Amniotic epithelial cell (primary cell): ENCODE data around the gene LTA4H.
A peak's percentile ranks its signal among the peaks of the same experiment; 100 is the strongest.

ENCODE experiments used
- DNase-seq: peaks from one replicate; pipeline ENCODE4 v3.0.0-alpha.2; 2010; ENCODE audit warnings: low read depth

The LTA4H gene

DNA sequence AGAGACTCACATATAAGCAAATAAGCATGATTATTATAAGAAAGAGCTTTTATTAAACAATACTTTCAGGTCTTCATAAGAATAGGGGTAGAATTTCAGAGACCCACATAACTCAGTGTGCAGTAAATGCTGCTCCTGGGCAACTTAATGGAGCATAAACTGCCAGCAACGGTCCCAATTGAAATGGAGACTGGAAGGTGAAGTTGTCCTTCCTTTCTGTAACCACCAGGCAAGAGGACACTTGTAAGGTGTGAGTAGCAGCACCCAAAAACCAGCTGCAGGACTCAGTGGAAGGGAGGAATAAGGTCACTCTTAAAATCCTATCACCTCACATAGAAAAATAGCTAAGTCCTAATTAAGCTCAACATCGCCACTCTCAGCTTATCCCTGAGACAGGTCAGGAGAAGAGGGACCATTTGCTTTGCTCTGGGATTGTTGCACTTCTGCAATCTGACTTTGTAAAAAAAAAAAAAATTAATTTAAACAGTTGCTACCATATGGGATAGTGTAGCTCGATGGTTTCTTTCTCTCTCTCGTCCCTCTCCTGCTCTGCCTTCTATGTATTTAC, 22.7 kb upstream of the LTA4H start:
- DNase-seq, result no peak

DNA sequence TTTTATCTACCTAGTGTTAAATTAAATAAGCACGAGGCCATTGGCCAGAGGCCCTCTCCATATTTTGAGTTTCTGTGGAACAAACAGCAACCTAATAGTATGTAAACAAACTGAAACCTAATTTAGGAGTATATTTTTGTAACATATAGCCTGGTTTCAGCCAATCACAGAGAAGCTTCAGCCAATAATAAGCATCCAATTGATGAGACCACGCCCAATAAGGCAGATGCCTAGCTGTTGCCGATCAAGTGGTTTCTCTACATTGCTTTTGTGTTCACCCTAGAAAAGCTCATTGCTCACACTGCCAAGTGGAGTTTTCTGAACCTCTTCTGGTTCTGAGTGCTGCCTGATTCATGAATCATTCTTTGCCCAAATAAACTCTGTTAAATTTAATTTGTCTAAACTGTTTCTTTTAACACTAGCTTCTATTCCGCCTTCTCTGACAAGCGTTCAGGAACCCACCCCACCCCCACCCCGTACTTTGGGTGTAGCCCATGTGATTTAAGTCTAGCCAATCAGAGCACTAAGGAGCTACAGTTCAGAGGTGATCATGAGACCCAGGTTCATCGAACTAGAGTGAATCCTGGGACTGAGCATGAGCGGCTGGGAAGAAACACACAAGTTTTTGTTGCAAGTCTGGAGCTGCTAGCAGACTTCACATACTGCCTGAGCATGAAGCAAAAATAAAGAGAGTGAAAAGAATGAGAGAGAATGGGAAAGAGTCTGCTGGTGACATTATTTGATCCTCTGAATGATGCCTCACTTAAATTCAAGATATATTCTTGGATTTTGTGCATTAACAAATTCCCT, 21.5 kb upstream of the LTA4H start:
- DNase-seq, result no peak

DNA sequence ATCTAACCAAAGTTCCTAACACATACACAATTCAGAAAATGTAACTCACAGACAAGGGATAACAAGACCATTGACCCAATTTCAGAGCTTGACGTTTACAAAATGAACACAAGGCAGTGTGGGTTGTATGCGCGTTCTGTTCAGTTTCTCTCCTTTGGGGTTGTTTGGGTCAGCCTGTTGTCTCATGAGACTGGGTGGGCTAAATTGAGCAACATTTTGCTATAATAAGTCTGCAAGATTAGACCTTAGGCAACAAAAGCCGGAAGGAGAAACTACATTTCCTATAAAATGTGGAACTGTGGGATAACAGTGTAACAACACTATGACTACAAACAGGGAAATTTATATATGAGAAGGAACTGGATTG, 18.8 kb upstream of the LTA4H start:
- DNase-seq, result no peak

DNA sequence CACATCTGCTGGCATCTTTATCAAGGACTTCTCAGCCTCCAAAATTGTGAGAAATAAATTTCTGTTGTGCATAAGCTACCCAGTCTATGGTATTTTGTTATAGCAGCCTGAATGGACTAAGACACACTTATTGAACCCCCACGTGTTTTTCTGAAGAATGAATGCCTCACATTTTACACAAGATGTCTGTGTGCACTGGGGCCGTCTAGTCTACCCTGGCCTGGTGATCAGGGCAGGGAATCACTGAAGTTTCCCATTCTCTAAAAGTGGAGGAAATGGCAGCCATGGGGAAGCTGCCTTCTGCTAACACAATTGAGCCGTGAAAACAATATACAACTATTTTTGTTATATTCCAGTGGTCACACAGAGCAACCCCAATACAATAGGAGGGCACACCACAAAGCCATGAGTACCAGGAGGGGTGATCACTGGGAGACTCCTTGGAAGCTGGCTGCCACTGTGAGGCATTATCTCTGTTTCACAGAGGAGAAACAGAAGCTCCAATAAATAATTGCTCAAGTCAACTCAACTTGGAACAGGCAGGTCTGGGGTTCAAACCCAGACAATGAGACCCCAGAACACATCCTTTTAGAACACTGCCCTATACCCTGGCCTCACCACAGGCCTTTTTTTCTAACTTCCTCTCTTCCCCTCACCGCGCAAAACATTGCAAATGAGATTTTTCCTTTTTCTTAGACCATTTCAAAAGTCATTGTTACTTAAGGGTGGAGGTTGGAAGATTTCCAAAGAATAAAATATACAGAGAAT, 18.3 kb upstream of the LTA4H start:
- no peak for DNase-seq

DNA sequence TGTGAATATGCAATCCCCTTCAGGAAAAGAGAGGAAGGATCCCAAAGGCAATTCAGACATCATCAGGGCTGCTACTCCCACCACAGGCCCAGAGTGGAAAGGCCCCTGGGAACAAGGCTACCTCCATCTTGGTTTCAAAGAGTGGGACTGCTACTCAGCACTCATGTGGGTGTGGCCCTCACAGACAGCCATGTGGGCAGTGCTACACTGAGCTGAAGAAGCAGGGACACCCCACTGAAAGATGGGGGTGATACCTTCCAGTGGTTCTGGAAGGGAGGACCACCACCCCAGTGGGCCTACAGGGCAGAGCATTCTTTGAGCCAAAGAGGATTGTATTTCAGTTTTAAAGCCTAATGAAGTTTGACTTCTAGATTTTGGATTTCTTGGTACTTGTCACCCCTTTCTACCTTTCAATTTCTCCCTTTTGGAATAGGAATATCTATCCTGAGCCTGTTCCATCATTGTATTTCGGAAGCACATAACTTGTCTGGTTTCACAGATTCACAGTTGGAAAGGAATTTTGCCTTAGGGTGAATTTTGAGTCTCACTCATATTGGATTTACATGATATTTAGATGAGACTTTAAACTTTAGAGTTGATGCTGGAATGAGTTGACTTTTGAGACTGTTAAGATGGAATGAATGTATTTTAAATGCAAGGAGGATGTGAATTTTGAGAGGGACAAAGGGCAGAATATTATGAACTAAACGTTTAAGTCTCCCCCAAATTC, 16.5 kb upstream of the LTA4H start:
- DNase-seq, result no peak

DNA sequence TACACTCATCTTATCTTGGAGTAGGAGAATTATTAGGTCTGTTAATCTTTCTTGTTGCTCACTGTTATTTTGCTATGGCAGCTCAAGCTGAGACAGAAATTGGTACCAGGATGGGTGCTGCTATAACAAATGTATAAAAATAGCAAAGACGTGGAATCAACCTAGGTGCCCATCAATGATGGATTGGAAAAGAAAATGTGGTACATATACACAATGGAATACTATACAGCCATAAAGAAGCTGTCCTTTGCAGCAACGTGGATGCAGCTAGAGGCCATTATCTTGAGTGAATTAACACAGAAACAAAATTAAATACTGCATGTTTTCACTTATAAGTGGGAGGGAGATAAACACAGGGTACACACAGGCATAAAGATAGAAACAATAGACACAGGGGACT, 14.8 kb upstream of the LTA4H start:
- DNase-seq, result no peak

DNA sequence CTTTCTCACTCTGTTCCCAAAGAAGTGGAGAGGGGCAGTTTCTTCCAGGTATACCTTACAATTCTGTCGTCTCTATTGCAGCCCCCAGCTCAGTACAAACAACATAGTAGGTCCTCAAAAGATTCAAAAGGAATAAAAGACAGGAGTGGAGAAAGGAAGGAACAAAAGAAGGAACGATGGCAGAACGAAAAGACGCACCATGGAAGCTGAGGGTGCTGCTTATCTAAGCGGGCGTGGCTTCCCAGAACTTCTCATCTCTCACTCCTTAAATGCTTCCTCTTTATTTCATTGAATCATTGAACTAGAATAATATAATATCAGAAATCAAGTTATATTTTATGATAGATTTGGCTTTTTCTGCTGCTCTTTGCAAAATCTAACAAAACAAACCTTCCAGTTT, 13.7 kb upstream of the LTA4H start:
- DNase-seq, result no peak

DNA sequence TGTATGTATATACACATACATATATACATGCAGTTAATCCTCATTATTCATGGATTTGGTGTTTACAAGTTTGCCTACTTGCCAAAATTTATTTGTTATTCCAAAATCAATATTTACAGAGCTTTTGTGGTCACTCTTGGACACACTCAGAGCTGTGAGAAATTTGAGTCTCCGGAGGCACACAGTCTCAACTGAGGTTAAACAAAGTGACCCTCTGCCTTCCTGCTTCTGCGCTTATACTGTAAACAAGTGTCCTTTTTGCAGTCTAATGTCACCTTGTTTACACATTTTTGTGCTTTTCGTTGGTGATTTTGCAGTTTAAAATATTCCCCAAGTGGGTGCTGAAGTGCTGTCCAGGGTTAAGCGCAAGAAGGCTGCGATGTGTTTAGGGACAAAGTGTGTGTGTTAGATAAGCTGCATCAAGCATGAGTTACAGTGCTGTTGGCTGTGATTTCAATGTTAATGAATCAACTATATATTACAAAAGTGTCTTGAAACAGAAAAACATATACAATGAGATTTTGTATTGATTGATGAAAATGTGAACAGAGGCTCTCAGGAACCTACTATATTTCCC, 13.1 kb upstream of the LTA4H start:
- DNase-seq, result no peak

DNA sequence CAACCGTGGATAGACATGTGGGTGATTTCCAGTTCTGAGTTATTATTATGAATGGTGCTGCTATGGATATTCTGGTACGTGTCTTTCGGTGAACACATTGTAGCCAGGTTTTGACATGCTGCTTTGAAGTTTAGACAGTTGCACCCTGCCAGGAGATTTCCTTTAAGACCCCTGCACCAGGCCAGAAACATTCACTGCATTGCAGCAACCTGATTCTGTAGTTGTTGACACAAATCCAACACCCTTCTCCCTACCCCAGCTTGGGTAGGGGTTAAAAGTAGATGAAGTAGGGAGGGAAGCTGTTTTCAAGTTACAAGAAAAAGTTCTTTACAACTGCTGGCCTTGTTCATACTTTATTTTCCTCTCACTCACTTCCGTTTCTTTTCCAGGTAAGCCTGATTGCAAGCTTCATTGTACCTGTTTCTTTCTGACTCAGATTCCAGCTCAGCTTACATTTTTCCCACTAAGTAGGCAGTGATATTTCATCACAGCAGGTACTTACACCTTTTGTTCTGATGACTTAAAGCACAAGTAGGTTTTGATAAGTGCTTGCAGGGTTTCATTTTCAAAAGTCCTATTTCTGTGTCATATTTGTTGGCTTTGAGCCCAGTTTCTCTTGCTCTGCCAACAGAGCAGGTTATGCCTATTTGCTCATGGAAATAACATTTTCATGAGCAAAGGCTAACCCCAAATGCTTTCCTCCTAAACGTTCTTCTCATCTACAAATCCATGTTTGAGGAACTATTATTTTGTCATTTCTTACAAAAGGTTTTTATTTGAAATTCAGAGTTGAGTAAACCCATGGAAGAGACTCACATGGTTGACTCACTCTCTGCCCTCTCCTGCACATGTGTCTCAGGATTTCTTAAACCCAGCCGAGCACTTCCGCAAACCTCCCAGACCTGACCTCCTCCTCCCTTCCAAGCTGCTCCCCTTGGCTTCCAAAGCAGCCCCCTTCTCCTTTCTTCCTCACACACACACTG, 12.1 kb upstream of the LTA4H start:
- peak; percentile 78 for DNase-seq

DNA sequence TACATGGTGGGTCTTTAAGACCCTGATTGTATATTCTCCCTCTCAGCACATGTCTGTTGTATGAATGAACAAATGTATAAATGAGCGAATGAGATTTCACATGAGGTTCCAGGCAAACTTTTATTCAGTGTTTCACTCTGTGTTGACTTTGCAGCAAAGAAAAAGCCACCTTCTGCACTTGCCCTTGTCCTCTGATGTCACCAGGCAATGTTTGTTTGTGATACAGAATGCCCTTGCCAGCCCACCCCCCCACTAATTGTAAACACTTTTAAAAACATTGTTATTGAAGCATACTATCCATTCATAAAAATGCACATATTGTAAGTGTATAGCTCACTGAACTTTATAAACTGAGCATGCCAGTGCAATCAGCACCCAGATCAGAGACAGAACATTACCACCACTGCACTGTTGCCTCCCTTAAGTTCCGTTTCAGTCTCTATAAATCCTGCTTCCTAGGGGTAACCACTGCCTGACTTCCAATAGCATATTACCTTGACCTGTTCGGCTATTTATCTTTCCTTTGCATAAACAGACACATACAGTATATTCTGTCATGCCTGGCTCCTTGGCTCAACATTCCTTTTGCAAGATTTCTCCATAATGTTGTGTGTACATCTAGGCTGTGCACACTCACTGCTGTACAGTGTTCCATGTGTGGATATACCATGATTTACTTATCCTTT, 11.3 kb upstream of the LTA4H start:
- peak; percentile 38 for DNase-seq

DNA sequence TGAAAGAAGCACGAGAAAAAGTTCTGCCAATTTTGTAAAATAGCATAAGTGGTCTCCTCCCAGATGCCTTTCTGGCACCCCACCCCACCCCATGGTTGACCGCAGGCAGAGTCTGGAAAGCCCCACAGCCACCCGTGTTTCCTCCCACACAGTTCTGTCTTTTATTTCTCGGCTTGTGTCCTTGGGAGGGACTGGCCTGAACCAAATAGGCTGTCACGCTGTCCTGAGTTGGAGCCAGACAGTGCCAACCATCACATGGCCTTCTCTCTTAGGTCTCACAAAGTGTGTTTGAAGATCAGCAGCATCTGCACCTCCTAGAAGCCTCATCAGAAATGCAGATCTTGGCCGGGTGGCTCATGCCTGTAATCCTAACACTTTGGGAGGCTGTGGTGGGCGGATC, 10.2 kb upstream of the LTA4H start:
- DNase-seq, result no peak

DNA sequence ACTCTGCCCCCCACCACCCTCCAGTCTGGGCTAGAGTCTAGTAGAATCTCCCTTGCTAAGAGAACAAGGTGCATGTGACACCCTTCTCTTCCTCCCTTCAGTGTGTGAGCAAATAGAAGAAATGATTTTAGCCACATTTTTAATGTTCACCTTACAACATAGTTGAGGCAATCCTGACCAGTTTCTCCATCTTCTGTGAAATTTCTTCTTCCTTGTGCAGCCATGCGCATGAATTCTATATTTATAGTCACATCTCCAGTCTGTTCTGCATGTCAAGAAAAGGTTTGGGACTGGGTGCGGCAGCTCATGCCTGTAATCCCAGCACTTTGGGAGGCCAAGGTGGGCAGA, 9.5 kb upstream of the LTA4H start:
- DNase-seq, result no peak

DNA sequence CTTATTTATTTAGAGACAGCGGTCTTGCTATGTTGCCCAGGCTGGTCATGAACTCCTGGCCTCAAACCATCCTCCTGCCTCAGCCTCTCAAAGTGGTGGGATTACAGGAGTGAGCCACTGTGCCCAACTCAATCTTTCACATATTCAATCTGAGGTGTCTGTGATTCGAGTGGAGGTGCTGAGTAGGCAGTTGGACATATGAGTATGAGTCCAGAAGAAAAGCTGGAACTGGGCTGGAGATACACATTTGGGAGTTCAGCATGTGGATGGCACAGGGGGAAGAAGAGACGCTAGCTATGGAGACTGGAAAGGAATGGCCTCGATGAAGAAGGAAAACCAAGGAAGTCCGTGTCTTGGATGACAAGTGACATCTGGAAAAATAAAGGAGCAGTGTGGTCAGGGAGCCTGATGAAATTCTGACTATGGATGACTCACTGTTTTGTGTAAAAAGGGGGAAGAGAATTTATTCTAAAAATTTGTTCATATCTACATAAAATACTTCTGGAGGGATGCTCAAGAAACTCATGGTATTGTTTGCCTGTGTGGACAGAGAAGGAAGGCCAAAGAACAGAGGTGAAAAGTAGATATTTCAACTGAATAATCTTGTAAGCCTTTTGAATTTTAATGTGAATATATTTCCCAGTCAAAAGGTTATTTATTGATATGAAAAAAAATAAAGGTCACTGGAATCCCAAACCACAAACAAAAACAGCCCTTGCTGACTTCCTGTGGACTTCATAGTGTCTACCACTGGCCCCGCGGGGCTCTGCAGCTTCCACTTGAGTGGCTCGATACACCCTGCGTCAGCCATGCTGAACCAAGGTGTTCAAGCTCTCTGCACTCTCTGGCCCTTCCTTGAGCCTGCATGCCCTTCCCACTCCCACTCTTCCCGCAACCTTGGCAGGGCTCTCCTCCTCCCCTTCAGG, 8.9 kb upstream of the LTA4H start:
- peak; percentile 67 for DNase-seq

DNA sequence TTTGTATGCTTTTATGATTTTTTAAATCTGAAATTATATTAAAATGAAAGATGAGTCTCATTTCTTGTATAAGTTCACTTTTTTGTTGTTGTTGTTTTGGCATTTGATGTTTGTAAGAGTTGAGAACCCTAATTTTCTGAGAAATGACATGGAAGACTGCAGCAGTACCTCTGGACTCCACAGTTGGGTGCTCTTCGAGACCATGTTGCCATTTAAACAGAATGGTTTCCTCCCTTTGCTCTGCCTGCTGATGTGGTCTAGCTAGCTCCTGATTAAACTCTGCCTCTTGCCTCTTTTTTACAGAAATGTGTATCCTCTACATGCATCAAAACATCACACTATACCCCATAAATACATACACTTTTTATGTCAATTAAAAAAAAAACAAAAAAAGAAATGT, 5.8 kb upstream of the LTA4H start:
- DNase-seq, result peak; percentile 58

DNA sequence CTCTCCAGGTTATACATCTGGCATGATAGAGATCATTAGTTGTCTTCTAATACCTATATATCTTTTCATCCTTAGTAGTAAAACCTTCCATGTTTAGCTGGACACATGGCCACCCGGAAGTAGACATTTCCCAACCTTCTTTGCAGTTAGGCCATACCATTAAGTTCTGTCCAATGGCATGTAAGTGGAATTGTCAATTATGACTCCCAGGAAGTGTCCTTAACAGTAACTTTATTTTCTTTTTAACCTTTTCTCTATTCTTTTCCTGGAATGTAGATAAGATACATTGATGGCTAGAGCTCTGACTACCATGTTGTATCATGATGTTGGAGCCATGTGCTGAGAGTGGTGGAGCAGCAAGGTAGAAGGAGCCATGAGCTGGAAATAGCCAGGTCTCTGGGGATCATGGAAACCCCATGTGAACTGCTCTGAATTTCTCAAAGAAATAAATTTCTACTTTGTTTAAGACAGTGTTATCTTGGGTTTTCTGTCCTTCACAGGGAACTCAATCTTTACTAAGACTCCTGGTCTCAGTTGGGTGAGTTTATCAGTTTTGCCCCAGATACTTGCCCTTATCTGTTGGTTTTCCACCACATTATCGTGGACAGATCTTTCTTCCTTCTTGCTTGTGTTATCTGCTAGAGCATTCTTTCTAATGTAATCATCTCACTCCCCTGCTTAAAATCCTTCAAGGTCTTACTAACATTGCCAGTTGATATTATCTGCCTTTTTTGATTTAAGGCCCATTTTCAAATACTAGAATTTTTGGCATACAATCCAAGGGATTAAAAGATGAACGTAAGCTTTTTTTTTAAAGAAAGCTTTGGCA, 5.1 kb upstream of the LTA4H start:
- DNase-seq, result peak; percentile 98

DNA sequence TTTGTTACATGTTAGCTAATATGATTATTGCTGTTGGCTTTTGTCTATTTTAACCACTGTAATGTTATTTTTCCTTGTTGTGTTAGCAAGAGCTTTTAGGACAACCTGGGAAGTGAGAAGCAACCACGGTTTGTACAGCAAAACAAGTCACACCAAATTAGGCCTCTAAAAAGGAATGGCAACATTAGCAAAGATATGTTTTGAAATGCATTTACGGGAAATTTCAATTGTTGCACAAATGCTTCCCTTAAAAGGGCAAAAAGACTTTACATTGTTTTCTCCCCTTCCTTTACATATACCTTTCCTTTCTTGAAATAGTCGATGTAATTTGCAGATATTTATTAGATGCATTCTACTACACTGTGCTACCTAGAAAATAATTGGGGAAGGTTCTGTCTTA, 4.1 kb upstream of the LTA4H start:
- no peak for DNase-seq

DNA sequence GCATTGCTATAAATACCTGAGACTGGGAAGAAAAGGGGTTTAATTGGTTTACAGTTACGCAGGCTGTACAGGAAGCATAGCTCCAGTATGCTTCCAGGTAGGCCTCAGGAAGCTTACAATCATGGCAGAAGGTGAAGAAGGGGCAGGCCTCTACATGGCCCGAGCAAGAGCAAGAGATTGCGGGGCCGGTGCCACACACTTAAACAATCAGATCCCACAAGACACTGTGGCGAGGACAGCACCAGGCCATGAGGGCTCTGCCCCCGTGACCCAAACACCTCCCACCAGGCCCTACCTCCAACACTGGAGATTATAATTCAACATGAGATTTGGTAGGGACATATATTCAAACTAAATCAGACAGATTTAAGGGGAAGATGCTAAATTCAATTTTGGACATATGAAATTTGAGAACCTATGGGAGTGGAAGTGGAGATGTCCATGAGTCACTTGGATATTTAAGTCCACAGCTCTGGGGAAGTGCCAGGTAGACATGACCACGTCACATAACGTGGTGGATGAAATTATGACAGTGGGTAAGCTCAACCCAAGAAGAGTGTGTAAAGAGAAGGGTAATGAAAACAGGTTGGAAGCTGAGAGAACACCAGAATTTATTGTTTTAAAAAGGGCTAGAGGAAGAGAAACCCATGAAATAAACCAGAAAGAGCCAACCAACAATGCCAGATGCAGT, 1.5 kb upstream of the LTA4H start:
- DNase-seq, result peak; percentile 38
